HepG2 (cell line): ENCODE data around the gene COBL. TPM values are rescaled to one million over a fixed set of nuclear protein-coding genes. Genes with fewer than 3 reads are reported as not detected.
A peak's percentile ranks its signal among the peaks of the same experiment; 100 is the strongest.

Source experiments
- ATAC-seq: fragments of 200-7000 bp; cut with Tn5 transposase; 3 replicates; pipeline ENCODE4 v1.9.1; 2020; ENCODE audit warnings: mild to moderate bottlenecking, moderate library complexity
- BruUV-seq: library from RNA; stranded (reverse); fragments of 400-500 nt; replicated peaks from 2 replicates; lab custom pipeline; 2021; lab: Mats Ljungman, UMichigan
- CTCF ChIA-PET: fragments of 300-600 bp; formaldehyde crosslinking; extraction: SDS; loops from one replicate; lab custom pipeline; 2021; ENCODE audit warnings: low total read pairs, inconsistent platforms, low intra/inter-chr PET ratio; lab: Yijun Ruan, JAX
- POLR2A ChIA-PET: fragments of 350-600 bp; sonication (Branson Sonifier 250); formaldehyde crosslinking; loops from one replicate; lab custom pipeline; 2020; ENCODE audit warnings: antibody characterized with exemption, inconsistent platforms; lab: Yijun Ruan, JAX
- DNase-seq: peaks from one replicate; pipeline ENCODE4 v3.0.0-alpha.2; 2015; ENCODE audit warnings: low spot score
- FAIRE-seq: peaks from 3 replicates; lab custom pipeline; 2011; peaks lifted over from hg19 to GRCh38; lab: Jason Lieb, UNC
- H2AFZ ChIP-seq: one replicate; pipeline ENCODE4 v1.6.1; 2011; ENCODE audit warnings: low read length, inconsistent platforms
- H3K27ac ChIP-seq: fragments of 300-600 bp; 3 replicates; pipeline ENCODE4 v1.8.0; 2011; ENCODE audit warnings: mixed run types, mild to moderate bottlenecking, mixed read lengths, low read length, inconsistent platforms; ENCODE audit not compliant: insufficient read depth; ENCODE audit errors: extremely low read length
- H3K27me3 ChIP-seq, 2 experiments: fragments of 200-600 bp in 1 of 2; 2 replicates in 1 of 2; 3 replicates in 1 of 2; pipeline versions ENCODE4 v1.6.0 to v1.8.0; 2011; ENCODE audit warnings: low read length in 2 of 2, mild to moderate bottlenecking in 2 of 2, moderate library complexity in 2 of 2, inconsistent platforms in 1 of 2; ENCODE audit not compliant: insufficient read depth in 2 of 2, control insufficient read depth in 1 of 2
- H3K36me3 ChIP-seq, 2 experiments: fragments of 200-600 bp in 1 of 2; replicated peaks in 1 of 2; 2 replicates in 1 of 2; 3 replicates in 1 of 2; pipeline versions ENCODE4 v1.5.1 to v1.8.0; 2011; ENCODE audit warnings: low read length in 2 of 2, inconsistent platforms in 1 of 2; ENCODE audit not compliant: insufficient read depth in 2 of 2, control insufficient read depth in 1 of 2
- H3K4me1 ChIP-seq: 2 replicates; pipeline ENCODE4 v1.5.1; 2012; ENCODE audit warnings: low read length, inconsistent platforms; ENCODE audit not compliant: insufficient read depth
- H3K4me2 ChIP-seq: 2 replicates; pipeline ENCODE4 v1.6.0; 2011; ENCODE audit warnings: low read depth, low read length, inconsistent platforms
- H3K4me3 ChIP-seq, 3 experiments: fragments of 200-600 bp in 1 of 3; sonication (generic), shearing (Covaris generic) in 1 of 3; replicated peaks in 1 of 3; 2 replicates each; pipeline ENCODE4 v1.5.1; 2011 to 2016; ENCODE audit warnings: low read length in 3 of 3, inconsistent platforms in 2 of 3, low read depth in 2 of 3, mild to moderate bottlenecking in 2 of 3, control low read depth in 1 of 3, mixed read lengths in 1 of 3; ENCODE audit not compliant: insufficient read depth in 1 of 3
- H3K79me2 ChIP-seq: one replicate; pipeline ENCODE4 v1.6.1; 2011; ENCODE audit warnings: low read length, inconsistent platforms; ENCODE audit not compliant: insufficient read depth
- H3K9ac ChIP-seq: 2 replicates; pipeline ENCODE4 v1.6.0; 2011; ENCODE audit warnings: mild to moderate bottlenecking, low read depth, low read length, inconsistent platforms; ENCODE audit not compliant: insufficient read depth
- H3K9me3 ChIP-seq: 2 replicates; pipeline ENCODE4 v1.5.1; 2012; ENCODE audit warnings: mild to moderate bottlenecking, low read length
- H4K20me1 ChIP-seq: 2 replicates; pipeline ENCODE4 v1.6.0; 2011; ENCODE audit warnings: inconsistent platforms, mild to moderate bottlenecking, low read length, moderate library complexity; ENCODE audit not compliant: insufficient read depth
- EEA1 ChIP-seq: sonication (generic); formaldehyde crosslinking; IDR thresholded peaks from 2 replicates; pipeline ENCODE4 v1.5.1; 2020; ENCODE audit warnings: mild to moderate bottlenecking, missing genetic modification reagents, borderline replicate concordance
- STAG1 ChIP-seq: sonication (generic); formaldehyde crosslinking; IDR thresholded peaks from 2 replicates; pipeline ENCODE4 v1.4.0; 2020; ENCODE audit warnings: missing genetic modification reagents
- SUZ12 ChIP-seq: fragments of 150-350 bp; IDR thresholded peaks from 2 replicates; pipeline ENCODE4 v1.6.1; 2014; ENCODE audit warnings: low read depth, low read length
- WGBS: methylation state at CpG from one replicate; pipeline ENCODE4 v1.1.6; 2017; ENCODE audit warnings: low lambda C conversion rate; 5-methylcytosine and 5-hydroxymethylcytosine counted together
- in situ Hi-C: cut with HindIII; loops from 2 replicates; pipeline ENCODE4 v1.10.0; 2017; ENCODE audit warnings: low pct_unique_long_range_greater_than_20kb; ENCODE audit not compliant: extremely low pct_ligation_motif_present
- intact Hi-C: fragments of 100-400 bp; cut with micrococcal nuclease; formaldehyde crosslinking; loops from one replicate; pipeline ENCODE4 v1.10.0; 2022; ENCODE audit not compliant: unreplicated experiment
- polyA plus RNA-seq, 8 experiments: library from polyadenylated mRNA; depleted of rRNA in 3 of 8; stranded (reverse) in 7 of 8; unstranded in 1 of 8; fragments of >200 nt; fragmentation: Illumina TruSeq in 4 of 8; extraction: Trizol in 4 of 8; gene quantifications; 2 replicates each; pipeline versions ENCODE4 v1.2.1 to v1.2.3, GENCODE V29; 2011 to 2016; ENCODE audit warnings: low read depth in 4 of 8, missing spikeins in 1 of 8, mixed read lengths in 1 of 8; ENCODE audit not compliant: insufficient read depth in 1 of 8
- total RNA-seq, 5 experiments: library from RNA; depleted of rRNA; stranded (reverse); fragments of >200 nt; fragmentation: Illumina TruSeq; extraction: Trizol; gene quantifications; 2 replicates each; pipeline ENCODE4 v1.2.3, GENCODE V29; 2016; ENCODE audit warnings: low read depth in 1 of 5
- TF ChIP-seq, protein P1 (sequence below): sonication (generic); formaldehyde crosslinking; IDR thresholded peaks from 2 replicates; pipeline ENCODE4 v1.4.0; 2020; ENCODE audit warnings: missing genetic modification reagents, mild to moderate bottlenecking, borderline replicate concordance
- TF ChIP-seq, protein P2 (sequence below): sonication (generic); formaldehyde crosslinking; IDR thresholded peaks from 2 replicates; pipeline ENCODE4 v1.5.1; 2020; ENCODE audit warnings: missing genetic modification reagents, mild to moderate bottlenecking, borderline replicate concordance
- TF ChIP-seq, protein P3 (sequence below): sonication (generic); formaldehyde crosslinking; IDR thresholded peaks from 2 replicates; pipeline ENCODE4 v1.5.0; 2020; ENCODE audit warnings: mild to moderate bottlenecking, missing genetic modification reagents, moderate library complexity

Gene COBL
- total and polyA plus RNA-seq, 2 of the 13 experiments (the other 11 are each of a cell fraction or from before 2014, with no cell fraction given) = 3.8 to 4.9 TPM

DNA sequence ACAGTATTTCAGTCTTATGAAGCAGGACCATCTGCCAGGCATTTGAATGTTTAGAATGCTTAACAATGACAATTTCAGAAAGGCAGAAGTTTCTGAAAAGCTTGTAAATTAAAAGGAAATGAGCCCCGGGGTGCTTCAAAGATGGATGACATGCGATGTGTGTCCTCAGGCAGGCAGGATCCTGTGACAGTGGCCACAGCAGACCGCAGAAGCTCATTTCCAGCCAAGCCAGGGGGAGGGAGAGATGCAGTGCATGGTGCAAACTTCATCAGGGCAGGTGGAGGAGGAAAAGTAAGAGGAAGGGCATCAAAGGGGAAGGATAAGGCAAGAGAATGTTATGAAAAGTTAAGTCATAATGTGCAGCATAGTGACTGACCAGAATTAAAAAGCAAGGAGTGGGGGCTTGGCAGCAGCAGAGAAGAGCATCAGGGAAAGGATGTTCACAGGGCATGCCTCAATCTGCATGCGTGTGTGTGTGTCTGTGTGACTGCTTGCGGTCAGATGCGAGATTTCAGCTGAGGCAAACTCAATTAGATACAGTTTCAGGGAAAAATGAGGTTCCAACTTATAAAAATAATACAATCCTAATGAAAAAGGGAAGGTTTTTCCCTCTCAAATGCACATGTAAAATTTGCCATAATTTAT lies 173.7 kb downstream of the COBL start:
- H4K20me1 ChIP-seq = no peaks in the 10 kb centered on the region
- H2AFZ ChIP-seq = no peak overlapping the region
- 98% methylated on average over 6 of the region's 6 CpGs for WGBS
- peaks cover 9% of the 10 kb centered on the region for H3K9me3 ChIP-seq
- ChIA-PET CTCF (no interaction called here), POLR2A (no interaction called here)
- no peaks in the 10 kb centered on the region for H3K27me3 ChIP-seq
- no peaks in the 10 kb centered on the region for H3K4me1 ChIP-seq
- H3K9ac ChIP-seq = no peak overlapping the region
- in situ Hi-C loops (loop anchor here (25.0 kb wide), 1 partner anchor 681 kb away; the partner anchor contains the start of gene FIGNL1), intact Hi-C loops (no loop called here)
- H3K79me2 ChIP-seq = no peaks in the 10 kb centered on the region
- no TSS peak for BruUV-seq
- H3K4me3 ChIP-seq = no peak overlapping the region
- H3K4me2 ChIP-seq = no peak overlapping the region
- TF ChIP-seq SUZ12 = no peak
- ATAC-seq = no peak
- no peak overlapping the region for H3K27ac ChIP-seq
- H3K36me3 ChIP-seq = 0 out of 5 replicates have a peak, but pooled peaks cover 0 to 2% of the 10 kb centered on the region in 2 experiments
- no peak for DNase-seq
- no peak for FAIRE-seq

DNA sequence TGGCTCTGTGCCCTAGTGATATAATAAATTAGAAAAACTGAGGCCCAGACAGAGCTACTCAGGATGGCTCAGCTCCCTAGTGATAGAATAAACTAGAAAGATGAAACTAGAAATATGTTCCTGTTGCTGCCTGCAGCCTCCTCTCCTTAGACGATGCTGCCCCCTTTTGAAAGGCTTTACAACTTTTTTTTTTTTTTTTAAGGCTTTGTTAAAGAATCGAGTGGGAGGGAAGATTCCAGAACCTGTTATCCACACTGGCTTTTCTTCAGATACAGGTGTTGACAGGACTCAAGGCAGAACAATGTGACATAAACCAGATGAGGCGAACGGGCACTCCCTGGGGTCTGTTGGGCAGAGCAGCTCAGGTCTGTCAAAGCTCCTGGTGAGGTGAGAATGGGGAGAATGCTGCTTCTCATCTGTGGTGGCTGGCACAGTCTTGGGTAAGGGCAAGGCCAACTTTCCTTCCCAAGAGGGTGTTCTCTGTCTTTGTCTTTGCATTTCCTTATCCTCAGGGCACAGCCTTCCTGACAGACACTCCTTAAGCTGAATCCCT lies 175.1 kb downstream of the COBL start:
- no peak for FAIRE-seq
- Histone ChIP-seq H3K9ac (no peak overlapping the region), H3K9me3 (no peaks in the 10 kb centered on the region), H3K4me2 (no peak overlapping the region), H3K4me3 (no peak overlapping the region), H4K20me1 (no peaks in the 10 kb centered on the region), H3K27me3 (no peaks in the 10 kb centered on the region), H3K27ac (no peak overlapping the region), H3K79me2 (no peaks in the 10 kb centered on the region), H3K4me1 (no peaks in the 10 kb centered on the region), H2AFZ (no peak overlapping the region)
- no peak for ATAC-seq
- intact Hi-C loops (no loop called here), in situ Hi-C loops (loop anchor here (25.0 kb wide), 1 partner anchor 679 kb away; the partner anchor contains the start of gene FIGNL1)
- no peak for DNase-seq
- CTCF ChIA-PET = no interaction called here
- TF ChIP-seq EEA1 (CRISPR knock-in tag) (no peak), STAG1 (CRISPR knock-in tag) (peak; percentile 42; the same call in 1 of the 2 replicates)
- TF ChIP-seq, protein P1, sequence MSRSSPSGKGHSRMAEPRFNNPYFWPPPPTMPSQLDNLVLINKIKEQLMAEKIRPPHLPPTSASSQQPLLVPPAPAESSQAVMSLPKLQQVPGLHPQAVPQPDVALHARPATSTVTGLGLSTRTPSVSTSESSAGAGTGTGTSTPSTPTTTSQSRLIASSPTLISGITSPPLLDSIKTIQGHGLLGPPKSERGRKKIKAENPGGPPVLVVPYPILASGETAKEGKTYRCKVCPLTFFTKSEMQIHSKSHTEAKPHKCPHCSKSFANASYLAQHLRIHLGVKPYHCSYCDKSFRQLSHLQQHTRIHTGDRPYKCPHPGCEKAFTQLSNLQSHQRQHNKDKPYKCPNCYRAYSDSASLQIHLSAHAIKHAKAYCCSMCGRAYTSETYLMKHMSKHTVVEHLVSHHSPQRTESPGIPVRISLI (CRISPR knock-in tag) = peak; percentile 62; the same call in 1 of the 2 replicates
- TF ChIP-seq, protein P2, sequence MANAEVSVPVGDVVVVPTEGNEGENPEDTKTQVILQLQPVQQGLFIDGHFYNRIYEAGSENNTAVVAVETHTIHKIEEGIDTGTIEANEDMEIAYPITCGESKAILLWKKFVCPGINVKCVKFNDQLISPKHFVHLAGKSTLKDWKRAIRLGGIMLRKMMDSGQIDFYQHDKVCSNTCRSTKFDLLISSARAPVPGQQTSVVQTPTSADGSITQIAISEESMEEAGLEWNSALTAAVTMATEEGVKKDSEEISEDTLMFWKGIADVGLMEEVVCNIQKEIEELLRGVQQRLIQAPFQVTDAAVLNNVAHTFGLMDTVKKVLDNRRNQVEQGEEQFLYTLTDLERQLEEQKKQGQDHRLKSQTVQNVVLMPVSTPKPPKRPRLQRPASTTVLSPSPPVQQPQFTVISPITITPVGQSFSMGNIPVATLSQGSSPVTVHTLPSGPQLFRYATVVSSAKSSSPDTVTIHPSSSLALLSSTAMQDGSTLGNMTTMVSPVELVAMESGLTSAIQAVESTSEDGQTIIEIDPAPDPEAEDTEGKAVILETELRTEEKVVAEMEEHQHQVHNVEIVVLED (CRISPR knock-in tag) = no peak
- TF ChIP-seq, protein P3, sequence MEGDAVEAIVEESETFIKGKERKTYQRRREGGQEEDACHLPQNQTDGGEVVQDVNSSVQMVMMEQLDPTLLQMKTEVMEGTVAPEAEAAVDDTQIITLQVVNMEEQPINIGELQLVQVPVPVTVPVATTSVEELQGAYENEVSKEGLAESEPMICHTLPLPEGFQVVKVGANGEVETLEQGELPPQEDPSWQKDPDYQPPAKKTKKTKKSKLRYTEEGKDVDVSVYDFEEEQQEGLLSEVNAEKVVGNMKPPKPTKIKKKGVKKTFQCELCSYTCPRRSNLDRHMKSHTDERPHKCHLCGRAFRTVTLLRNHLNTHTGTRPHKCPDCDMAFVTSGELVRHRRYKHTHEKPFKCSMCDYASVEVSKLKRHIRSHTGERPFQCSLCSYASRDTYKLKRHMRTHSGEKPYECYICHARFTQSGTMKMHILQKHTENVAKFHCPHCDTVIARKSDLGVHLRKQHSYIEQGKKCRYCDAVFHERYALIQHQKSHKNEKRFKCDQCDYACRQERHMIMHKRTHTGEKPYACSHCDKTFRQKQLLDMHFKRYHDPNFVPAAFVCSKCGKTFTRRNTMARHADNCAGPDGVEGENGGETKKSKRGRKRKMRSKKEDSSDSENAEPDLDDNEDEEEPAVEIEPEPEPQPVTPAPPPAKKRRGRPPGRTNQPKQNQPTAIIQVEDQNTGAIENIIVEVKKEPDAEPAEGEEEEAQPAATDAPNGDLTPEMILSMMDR (CRISPR knock-in tag) = peak; percentile 39
- TF ChIP-seq, all 625 proteins: peak for 3
- WGBS = 70% methylated on average over 4 of the region's 4 CpGs
- BruUV-seq = no TSS peak
- POLR2A ChIA-PET = no interaction called here
- H3K36me3 ChIP-seq = 0 out of 5 replicates have a peak, but pooled peaks cover 0 to under 1% of the 10 kb centered on the region in 2 experiments
